ENCODE results near the gene MAP4K4.

The MAP4K4 gene

DNA sequence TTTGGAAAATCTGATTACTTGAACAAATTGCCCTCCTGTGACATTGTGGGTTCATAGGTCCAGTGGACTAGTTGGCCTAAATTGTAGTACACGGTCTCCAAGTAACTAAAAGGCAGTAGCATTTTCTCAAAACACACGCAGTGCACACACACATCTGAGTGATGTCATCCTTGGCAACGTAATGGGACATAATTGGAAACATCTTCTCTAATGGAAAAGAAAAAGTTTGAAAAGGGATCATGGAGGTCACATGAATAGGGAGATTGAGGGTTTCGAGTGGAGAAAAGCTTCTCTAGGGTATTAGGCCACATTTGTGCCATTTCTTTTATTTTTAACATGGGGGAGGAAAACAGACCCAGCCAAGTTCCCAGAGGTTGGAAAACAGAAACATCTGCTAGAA, 93.3 kb downstream of the MAP4K4 start:
- DNase-seq (ENCODE audit: low read depth, low spot score), result no peak

DNA sequence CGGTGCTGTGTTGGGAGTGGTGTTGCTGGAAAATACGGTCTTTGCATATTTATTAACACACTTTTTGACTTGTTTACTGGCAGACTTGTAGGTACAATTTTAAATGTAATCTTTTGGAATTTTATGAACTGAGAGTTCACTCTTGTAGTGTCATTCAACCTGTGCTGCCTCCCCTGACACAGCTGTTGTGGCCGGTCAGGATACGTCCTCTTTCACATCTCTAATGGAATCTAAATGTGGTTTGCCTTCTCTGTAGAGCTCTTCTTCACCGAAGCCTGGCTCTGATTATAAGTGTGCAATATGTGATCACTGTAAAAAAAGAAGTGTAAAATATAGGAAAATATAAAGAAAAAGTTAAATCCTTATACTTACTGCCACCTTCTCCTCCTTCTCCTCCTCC, 94.7 kb downstream of the MAP4K4 start:
- DNase-seq (ENCODE audit: low read depth, low spot score), result no peak
- H3K36me3 ChIP-seq (ENCODE audit: insufficient read depth, insufficient read length, low read length), result peaks cover 15% of the 10 kb centered on the region
- no peak overlapping the region for H3K4me3 ChIP-seq (ENCODE audit: insufficient read length, low read depth)
- no peak for TF ChIP-seq SUZ12 (IDR thresholded peaks at IDR 0.05; ENCODE audit: extremely low read depth, insufficient read depth, insufficient read length)
- no peak for TF ChIP-seq YY1 (IDR thresholded peaks at IDR 0.05; ENCODE audit: insufficient read depth, insufficient read length)
- no peak for TF ChIP-seq ZNF274 (IDR thresholded peaks at IDR 0.05; ENCODE audit: low read depth, low read length)
- H3K27me3 ChIP-seq (ENCODE audit: insufficient read depth, insufficient read length), result no peaks in the 10 kb centered on the region
- H3K4me1 ChIP-seq (ENCODE audit: insufficient read depth, insufficient read length), result no peaks in the 10 kb centered on the region
- no peak overlapping the region for H3K9ac ChIP-seq (ENCODE audit: insufficient read length, low read depth)
- no peaks in the 10 kb centered on the region for H3K9me3 ChIP-seq (ENCODE audit: insufficient read depth, low read length)

More for the DNA sequence above, 93.3 kb downstream of the MAP4K4 start:
- Histone ChIP-seq H3K9ac (ENCODE audit: insufficient read length, low read depth) (no peak overlapping the region), H3K4me3 (ENCODE audit: insufficient read length, low read depth) (no peak overlapping the region), H3K9me3 (ENCODE audit: insufficient read depth, low read length) (no peaks in the 10 kb centered on the region), H3K36me3 (ENCODE audit: insufficient read depth, insufficient read length, low read length) (peaks cover 15% of the 10 kb centered on the region), H3K27me3 (ENCODE audit: insufficient read depth, insufficient read length) (no peaks in the 10 kb centered on the region), H3K4me1 (ENCODE audit: insufficient read depth, insufficient read length) (no peaks in the 10 kb centered on the region)
- TF ChIP-seq SUZ12 (IDR thresholded peaks at IDR 0.05; ENCODE audit: extremely low read depth, insufficient read depth, insufficient read length), result no peak
- TF ChIP-seq ZNF274 (IDR thresholded peaks at IDR 0.05; ENCODE audit: low read depth, low read length), result no peak
- TF ChIP-seq YY1 (IDR thresholded peaks at IDR 0.05; ENCODE audit: insufficient read depth, insufficient read length), result no peak

DNA sequence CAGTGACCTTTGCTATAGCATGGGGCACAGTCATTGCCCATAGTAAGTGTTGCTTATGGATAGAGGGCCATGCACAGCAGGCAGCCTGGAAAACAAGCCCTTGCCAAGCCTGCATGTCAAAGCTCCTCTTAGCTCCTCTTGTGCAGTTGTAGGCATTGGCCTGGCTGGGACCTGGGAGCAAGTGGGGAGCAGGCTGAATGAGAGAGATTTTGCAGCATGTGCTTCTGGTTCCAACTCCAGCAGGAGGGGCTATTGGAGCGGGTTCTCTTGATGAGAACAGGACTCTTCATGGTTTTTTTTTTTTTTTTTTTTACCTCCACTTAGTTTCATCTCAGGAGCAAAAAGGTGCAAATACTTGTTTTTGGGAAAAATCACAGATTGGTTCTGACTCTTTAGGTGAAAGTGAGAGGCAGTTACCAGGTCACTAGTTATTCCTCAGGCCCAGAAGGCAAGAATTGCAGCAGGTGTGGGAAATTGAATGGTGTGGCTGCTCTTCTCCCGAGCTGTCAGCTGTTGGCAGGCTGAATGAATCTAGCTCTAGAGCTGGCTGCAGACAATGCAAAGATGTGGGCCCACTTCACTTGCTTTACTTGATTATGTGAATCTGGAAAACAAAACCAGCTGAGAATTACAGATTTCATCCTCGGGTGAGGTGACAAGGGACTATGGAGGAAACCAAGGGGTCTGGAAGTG, 95.9 kb downstream of the MAP4K4 start:
- Histone ChIP-seq H3K27me3 (ENCODE audit: insufficient read depth, insufficient read length) (no peaks in the 10 kb centered on the region), H3K4me1 (ENCODE audit: insufficient read depth, insufficient read length) (no peaks in the 10 kb centered on the region), H3K36me3 (ENCODE audit: insufficient read depth, insufficient read length, low read length) (peaks cover 15% of the 10 kb centered on the region), H3K9ac (ENCODE audit: insufficient read length, low read depth) (no peak overlapping the region), H3K9me3 (ENCODE audit: insufficient read depth, low read length) (no peaks in the 10 kb centered on the region), H3K4me3 (ENCODE audit: insufficient read length, low read depth) (no peak overlapping the region)
- TF ChIP-seq ZNF274 (IDR thresholded peaks at IDR 0.05; ENCODE audit: low read depth, low read length), result no peak
- no peak for TF ChIP-seq YY1 (IDR thresholded peaks at IDR 0.05; ENCODE audit: insufficient read depth, insufficient read length)
- no peak for TF ChIP-seq SUZ12 (IDR thresholded peaks at IDR 0.05; ENCODE audit: extremely low read depth, insufficient read depth, insufficient read length)
- peak; percentile 61 for DNase-seq (ENCODE audit: low read depth, low spot score)

DNA sequence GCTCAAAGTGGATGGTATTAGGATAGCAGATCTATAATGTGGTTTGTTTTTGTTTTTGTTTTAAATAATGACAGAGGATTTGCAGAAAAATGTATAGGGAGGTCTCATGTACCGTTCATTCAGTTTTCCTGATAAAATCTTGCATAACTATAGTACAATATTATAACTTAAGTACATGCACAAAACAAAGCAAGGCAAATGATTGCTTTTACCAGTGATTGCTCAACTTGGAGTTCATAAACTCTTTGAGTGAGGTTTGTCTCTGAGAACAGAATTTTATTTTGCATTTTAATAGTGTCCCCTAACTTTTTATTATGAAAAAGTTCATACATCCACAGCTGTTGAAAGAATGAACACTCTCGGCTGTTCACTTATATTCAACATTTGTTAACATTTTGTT, 96.6 kb downstream of the MAP4K4 start:
- H3K36me3 ChIP-seq (ENCODE audit: insufficient read depth, insufficient read length, low read length), result peaks cover 15% of the 10 kb centered on the region
- TF ChIP-seq SUZ12 (IDR thresholded peaks at IDR 0.05; ENCODE audit: extremely low read depth, insufficient read depth, insufficient read length) (no peak), ZNF274 (IDR thresholded peaks at IDR 0.05; ENCODE audit: low read depth, low read length) (no peak), YY1 (IDR thresholded peaks at IDR 0.05; ENCODE audit: insufficient read depth, insufficient read length) (no peak)

DNA sequence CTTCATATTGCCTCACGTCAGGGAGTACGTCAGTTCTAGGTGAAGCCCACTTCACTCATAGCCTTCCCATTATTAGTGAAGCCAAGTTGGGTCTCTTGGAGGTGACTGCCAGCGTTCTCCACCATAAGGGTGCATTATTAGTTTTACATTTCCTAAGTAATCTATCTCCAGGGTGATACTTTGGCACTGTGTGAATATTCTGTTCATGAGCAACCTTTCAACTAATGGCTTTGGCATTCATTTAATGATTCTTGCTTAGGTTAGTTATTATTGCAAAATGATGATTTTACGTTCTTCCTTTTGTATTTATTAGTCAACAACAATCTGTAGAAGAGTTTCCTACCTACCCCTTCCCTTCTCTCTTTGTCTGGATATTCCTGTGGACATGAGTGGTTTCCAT, 97.5 kb downstream of the MAP4K4 start:
- Histone ChIP-seq H3K4me3 (ENCODE audit: insufficient read length, low read depth) (no peak overlapping the region), H3K9ac (ENCODE audit: insufficient read length, low read depth) (no peak overlapping the region), H3K36me3 (ENCODE audit: insufficient read depth, insufficient read length, low read length) (peaks cover 19% of the 10 kb centered on the region), H3K4me1 (ENCODE audit: insufficient read depth, insufficient read length) (no peaks in the 10 kb centered on the region), H3K9me3 (ENCODE audit: insufficient read depth, low read length) (no peaks in the 10 kb centered on the region), H3K27me3 (ENCODE audit: insufficient read depth, insufficient read length) (no peaks in the 10 kb centered on the region)
- TF ChIP-seq YY1 (IDR thresholded peaks at IDR 0.05; ENCODE audit: insufficient read depth, insufficient read length), result no peak
- DNase-seq (ENCODE audit: low read depth, low spot score), result no peak

More for the DNA sequence above, 96.6 kb downstream of the MAP4K4 start:
- DNase-seq (ENCODE audit: low read depth, low spot score), result no peak
- no peaks in the 10 kb centered on the region for H3K9me3 ChIP-seq (ENCODE audit: insufficient read depth, low read length)
- H3K27me3 ChIP-seq (ENCODE audit: insufficient read depth, insufficient read length), result no peaks in the 10 kb centered on the region
- H3K4me1 ChIP-seq (ENCODE audit: insufficient read depth, insufficient read length), result no peaks in the 10 kb centered on the region
- H3K4me3 ChIP-seq (ENCODE audit: insufficient read length, low read depth), result no peak overlapping the region
- no peak overlapping the region for H3K9ac ChIP-seq (ENCODE audit: insufficient read length, low read depth)

DNA sequence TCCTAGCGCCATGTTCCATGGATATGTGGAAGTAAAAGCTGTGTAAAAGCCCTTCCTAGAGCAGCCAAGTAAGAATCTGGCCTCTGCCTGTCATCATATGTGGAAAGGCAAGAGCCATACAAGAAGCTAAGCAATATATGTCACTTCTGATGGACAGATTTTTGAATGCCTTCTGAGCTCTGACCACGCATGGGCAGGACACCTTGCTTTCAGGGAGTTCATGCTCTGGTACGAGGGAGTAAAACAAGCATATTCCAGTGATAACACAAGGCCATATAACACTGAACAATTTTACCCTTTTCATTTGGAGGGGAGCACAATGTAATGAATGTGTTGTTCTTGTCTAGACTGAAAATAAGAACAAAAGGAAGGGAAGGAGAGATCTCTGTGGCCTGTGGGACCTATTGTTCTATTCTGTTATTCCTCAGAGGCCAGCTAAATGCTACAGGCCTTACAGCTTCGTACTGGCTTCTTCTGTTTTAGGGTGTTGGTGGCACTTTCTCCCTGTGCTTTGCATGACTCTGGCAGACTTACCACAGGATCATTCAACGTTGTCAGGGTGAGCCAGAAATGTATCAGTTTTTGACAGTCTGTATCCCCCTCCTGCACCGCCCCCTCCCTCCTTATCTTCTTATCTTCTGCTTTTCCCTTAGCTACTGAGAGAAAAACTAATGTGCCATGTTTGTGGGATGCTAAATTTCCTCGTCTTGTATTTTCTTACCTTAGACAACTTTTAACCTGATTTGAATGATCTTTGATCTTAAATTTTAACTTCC, 99.5 kb downstream of the MAP4K4 start:
- no peak for TF ChIP-seq ZNF274 (IDR thresholded peaks at IDR 0.05; ENCODE audit: low read depth, low read length)
- no peak for TF ChIP-seq SUZ12 (IDR thresholded peaks at IDR 0.05; ENCODE audit: extremely low read depth, insufficient read depth, insufficient read length)
- no peak for TF ChIP-seq YY1 (IDR thresholded peaks at IDR 0.05; ENCODE audit: insufficient read depth, insufficient read length)

DNA sequence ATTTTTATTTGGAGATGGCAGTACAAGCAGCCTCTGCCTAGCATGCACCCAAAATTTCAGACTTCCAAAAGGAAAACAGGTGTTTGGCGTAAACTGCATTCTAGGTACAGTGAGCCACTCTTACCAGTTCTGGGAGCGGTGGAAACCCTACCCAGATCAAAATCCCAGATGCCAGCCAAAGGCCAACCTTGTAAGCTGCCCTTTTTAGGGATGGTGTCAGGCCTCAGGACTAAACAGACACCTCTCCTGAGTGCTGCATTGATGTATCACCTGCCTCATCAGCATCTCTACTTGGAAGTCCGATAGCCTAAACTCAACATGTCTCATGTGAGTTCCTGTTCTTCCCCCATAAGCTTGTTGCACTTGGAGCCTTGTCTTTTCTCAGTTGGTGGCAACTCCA, 104.0 kb downstream of the MAP4K4 start:
- Histone ChIP-seq H3K9me3 (ENCODE audit: insufficient read depth, low read length) (no peaks in the 10 kb centered on the region), H3K9ac (ENCODE audit: insufficient read length, low read depth) (no peak overlapping the region), H3K36me3 (ENCODE audit: insufficient read depth, insufficient read length, low read length) (peaks cover 12% of the 10 kb centered on the region), H3K4me1 (ENCODE audit: insufficient read depth, insufficient read length) (peaks cover 5% of the 10 kb centered on the region), H3K27me3 (ENCODE audit: insufficient read depth, insufficient read length) (no peaks in the 10 kb centered on the region), H3K4me3 (ENCODE audit: insufficient read length, low read depth) (no peak overlapping the region)
- no peak for TF ChIP-seq YY1 (IDR thresholded peaks at IDR 0.05; ENCODE audit: insufficient read depth, insufficient read length)
- no peak for TF ChIP-seq SUZ12 (IDR thresholded peaks at IDR 0.05; ENCODE audit: extremely low read depth, insufficient read depth, insufficient read length)
- no peak for TF ChIP-seq ZNF274 (IDR thresholded peaks at IDR 0.05; ENCODE audit: low read depth, low read length)
- DNase-seq (ENCODE audit: low read depth, low spot score), result no peak

More for the DNA sequence above, 99.5 kb downstream of the MAP4K4 start:
- no peak for DNase-seq (ENCODE audit: low read depth, low spot score)
- H3K27me3 ChIP-seq (ENCODE audit: insufficient read depth, insufficient read length), result no peaks in the 10 kb centered on the region
- H3K9me3 ChIP-seq (ENCODE audit: insufficient read depth, low read length), result no peaks in the 10 kb centered on the region
- no peaks in the 10 kb centered on the region for H3K4me1 ChIP-seq (ENCODE audit: insufficient read depth, insufficient read length)
- H3K4me3 ChIP-seq (ENCODE audit: insufficient read length, low read depth), result no peak overlapping the region
- peaks cover 14% of the 10 kb centered on the region for H3K36me3 ChIP-seq (ENCODE audit: insufficient read depth, insufficient read length, low read length)
- H3K9ac ChIP-seq (ENCODE audit: insufficient read length, low read depth), result no peak overlapping the region
